K562 (cell line): ENCODE data around the gene FAM24A. TPM values are rescaled to one million over a fixed set of nuclear protein-coding genes. Genes with fewer than 3 reads are reported as not detected.
A peak's percentile ranks its signal among the peaks of the same experiment; 100 is the strongest.

Experiments used
- ATAC-seq: fragments of 200-7000 bp; cut with Tn5 transposase; 3 replicates; pipeline ENCODE4 v1.9.1; 2020; ENCODE audit warnings: moderate library complexity
- BruUV-seq: library from RNA; stranded (reverse); fragments of 400-500 nt; replicated peaks from 2 replicates; lab custom pipeline; 2021; lab: Mats Ljungman, UMichigan
- CTCF ChIA-PET: fragments of 300-600 bp; formaldehyde crosslinking; extraction: SDS; loops from one replicate; lab custom pipeline; 2021; ENCODE audit warnings: low intra/inter-chr PET ratio; lab: Yijun Ruan, JAX
- POLR2A ChIA-PET: fragments of 300-600, 350-650 bp; sonication (Branson Sonifier 250); formaldehyde crosslinking; extraction: SDS; loops from one replicate; lab custom pipeline; 2021; ENCODE audit warnings: antibody characterized with exemption, inconsistent platforms; lab: Yijun Ruan, JAX
- DNase-seq, 4 experiments: peaks; one replicate each; pipeline versions ENCODE4 v3.0.0 to v3.0.0-alpha.2; 2011 to 2018; ENCODE audit warnings: low spot score in 3 of 4, mixed read lengths in 3 of 4; ENCODE audit errors: extremely low read depth in 1 of 4
- FAIRE-seq: peaks from 2 replicates; lab custom pipeline; 2011; peaks lifted over from hg19 to GRCh38; lab: Jason Lieb, UNC
- H2AFZ ChIP-seq: 2 replicates; pipeline ENCODE4 v1.6.0; 2011; ENCODE audit warnings: low read depth, low read length, control low read depth, inconsistent platforms
- H3K27ac ChIP-seq: fragments of 200-600 bp; 3 replicates; pipeline ENCODE4 v1.8.0; 2011; ENCODE audit warnings: low read depth, mild to moderate bottlenecking, control low read depth, inconsistent platforms, low read length, moderate library complexity, mixed read lengths; ENCODE audit errors: extremely low read depth
- H3K27me3 ChIP-seq, 2 experiments: fragments of 300-600 bp in 1 of 2; 2 replicates in 1 of 2; 3 replicates in 1 of 2; pipeline versions ENCODE4 v1.6.0 to v1.8.0; 2011; ENCODE audit warnings: inconsistent platforms in 2 of 2, low read length in 2 of 2, mild to moderate bottlenecking in 1 of 2, mixed read lengths in 1 of 2, moderate library complexity in 1 of 2; ENCODE audit not compliant: control insufficient read depth in 2 of 2, insufficient read depth in 2 of 2
- H3K36me3 ChIP-seq: fragments of 300-600 bp; 3 replicates; pipeline ENCODE4 v1.8.0; 2011; ENCODE audit warnings: mild to moderate bottlenecking, low read length, inconsistent platforms; ENCODE audit not compliant: control insufficient read depth, insufficient read depth
- H3K4me1 ChIP-seq, 2 experiments: fragments of 200-600 bp in 1 of 2; replicated peaks in 1 of 2; 2 replicates in 1 of 2; 3 replicates in 1 of 2; pipeline versions ENCODE4 v1.5.1 to v1.8.0; 2011; ENCODE audit warnings: inconsistent platforms in 2 of 2, low read length in 2 of 2, mild to moderate bottlenecking in 1 of 2, mixed read lengths in 1 of 2, moderate library complexity in 1 of 2; ENCODE audit not compliant: control insufficient read depth in 2 of 2, insufficient read depth in 2 of 2
- H3K4me2 ChIP-seq: 2 replicates; pipeline ENCODE4 v1.6.1; 2011; ENCODE audit warnings: low read length, control low read depth, inconsistent platforms, mixed read lengths; ENCODE audit not compliant: insufficient read depth
- H3K4me3 ChIP-seq: fragments of 200-600 bp; sonication (generic), shearing (Covaris generic); 2 replicates; pipeline ENCODE4 v1.5.1; 2016; ENCODE audit warnings: control low read depth, inconsistent platforms
- H3K79me2 ChIP-seq: fragments of 200-600 bp; 3 replicates; pipeline ENCODE4 v1.8.0; 2011; ENCODE audit warnings: low read length, inconsistent platforms; ENCODE audit not compliant: control insufficient read depth, insufficient read depth
- H3K9ac ChIP-seq, 2 experiments: 2 replicates each; pipeline versions ENCODE4 v1.6.0 to v1.6.1; 2011; ENCODE audit warnings: low read depth in 2 of 2, low read length in 2 of 2, control low read depth in 1 of 2, inconsistent platforms in 1 of 2, mild to moderate bottlenecking in 1 of 2, mixed read lengths in 1 of 2; ENCODE audit not compliant: insufficient read depth in 1 of 2
- H3K9me1 ChIP-seq: one replicate; pipeline ENCODE4 v1.6.0; 2011; ENCODE audit warnings: inconsistent platforms, mild to moderate bottlenecking, low read length, moderate library complexity; ENCODE audit not compliant: control insufficient read depth, insufficient read depth
- H3K9me3 ChIP-seq: replicated peaks from 2 replicates; pipeline ENCODE4 v1.5.1; 2011; ENCODE audit warnings: low read depth, low read length, inconsistent platforms; ENCODE audit not compliant: control insufficient read depth, insufficient read depth
- H4K20me1 ChIP-seq: replicated peaks from 2 replicates; pipeline ENCODE4 v1.6.1; 2011; ENCODE audit warnings: low read length, inconsistent platforms, mixed read lengths; ENCODE audit not compliant: control insufficient read depth, insufficient read depth
- CBFA2T2 ChIP-seq: fragments of 450-650 bp; conservative IDR thresholded peaks from 2 replicates; pipeline ENCODE4 v1.6.1; 2017; ENCODE audit warnings: mild to moderate bottlenecking
- CCNT2 ChIP-seq: IDR thresholded peaks from 2 replicates; pipeline ENCODE4 v1.6.1; 2011; ENCODE audit warnings: borderline replicate concordance, low read depth, mild to moderate bottlenecking, moderate library complexity, mixed read lengths, low read length; ENCODE audit not compliant: insufficient read length; ENCODE audit errors: extremely low read depth
- CEBPG ChIP-seq, 3 experiments: fragments of 200-800 bp in 1 of 3; sonication (Bioruptor generic) in 1 of 3; sonication (generic) in 1 of 3; formaldehyde crosslinking in 1 of 3; IDR thresholded peaks in 2 of 3; conservative IDR thresholded peaks in 1 of 3; 2 replicates each; pipeline versions ENCODE4 v1.6.1 to v1.8.0; 2016 to 2022; ENCODE audit warnings: missing compliant biosample characterization in 2 of 3, missing genetic modification characterization in 2 of 3, mild to moderate bottlenecking in 1 of 3, missing genetic modification reagents in 1 of 3
- EGR1 ChIP-seq: fragments of 450-650 bp; conservative IDR thresholded peaks from 2 replicates; pipeline ENCODE4 v1.6.1; 2017; ENCODE audit warnings: mild to moderate bottlenecking
- FOXA1 ChIP-seq: fragments of 450-650 bp; IDR thresholded peaks from 2 replicates; pipeline ENCODE4 v1.6.1; 2016; ENCODE audit warnings: mild to moderate bottlenecking, borderline replicate concordance
- HMGN3 ChIP-seq: IDR thresholded peaks from 2 replicates; pipeline ENCODE4 v1.6.1; 2011; ENCODE audit warnings: borderline replicate concordance, low read depth, mild to moderate bottlenecking, mixed read lengths, low read length; ENCODE audit not compliant: insufficient read length; ENCODE audit errors: extremely low read depth
- HOXB6 ChIP-seq: fragments of 250-450 bp; sonication (Bioruptor Pico); IDR thresholded peaks from 2 replicates; pipeline ENCODE4 v1.5.1; 2022; ENCODE audit warnings: mild to moderate bottlenecking, borderline replicate concordance
- MTA3 ChIP-seq: fragments of 450-650 bp; formaldehyde crosslinking; IDR thresholded peaks from 2 replicates; pipeline ENCODE4 v1.6.1; 2017; ENCODE audit warnings: mild to moderate bottlenecking, borderline replicate concordance
- NBN ChIP-seq: fragments of 450-650 bp; IDR thresholded peaks from 2 replicates; pipeline ENCODE4 v1.6.1; 2016; ENCODE audit warnings: low read depth, mild to moderate bottlenecking
- NFE2L1 ChIP-seq: fragments of 450-650 bp; IDR thresholded peaks from 2 replicates; pipeline ENCODE4 v1.6.1; 2016; ENCODE audit warnings: missing genetic modification characterization, low read depth, mild to moderate bottlenecking, missing compliant biosample characterization, moderate library complexity, borderline replicate concordance
- NRF1 ChIP-seq, 2 experiments: fragments of 450-650 bp; IDR thresholded peaks in 1 of 2; conservative IDR thresholded peaks in 1 of 2; 2 replicates each; pipeline ENCODE4 v1.6.1; 2014; ENCODE audit warnings: mild to moderate bottlenecking in 2 of 2
- RFX7 ChIP-seq: fragments of 250-450 bp; sonication (Bioruptor Pico); IDR thresholded peaks from 2 replicates; pipeline ENCODE4 v1.5.1; 2021; ENCODE audit warnings: mild to moderate bottlenecking
- SRSF9 ChIP-seq: fragments of 200-400 bp; formaldehyde crosslinking; IDR thresholded peaks from 2 replicates; pipeline ENCODE4 v1.6.1; 2017; ENCODE audit warnings: low read depth, low read length, borderline replicate concordance
- TBL1XR1 ChIP-seq, 2 experiments: IDR thresholded peaks; 2 replicates each; pipeline ENCODE4 v1.6.1; 2012; ENCODE audit warnings: improper control_type of control experiment in 2 of 2, low read length in 2 of 2, mild to moderate bottlenecking in 1 of 2
- ZNF644 ChIP-seq: fragments of 200-800 bp; sonication (Bioruptor generic); IDR thresholded peaks from 2 replicates; pipeline ENCODE4 v1.6.1; 2016; ENCODE audit warnings: low read depth, missing genetic modification characterization, missing compliant biosample characterization
- ZNF77 ChIP-seq: fragments of 250-450 bp; sonication (Bioruptor Pico); IDR thresholded peaks from 2 replicates; pipeline ENCODE4 v1.5.0; 2020
- WGBS: fragments of 100-300 bp; shearing (Covaris generic); methylation state at CpG from one replicate; pipeline ENCODE4 v1.1.6; 2016; ENCODE audit warnings: low coverage, mixed read lengths; ENCODE audit not compliant: insufficient coverage; ENCODE audit errors: missing lambda C conversion rate; 5-methylcytosine and 5-hydroxymethylcytosine counted together
- in situ Hi-C: fragments of 300-500 bp; cut with MboI; formaldehyde crosslinking; loops from 4 replicates; pipeline ENCODE4 v1.15.0; 2018; ENCODE audit warnings: inconsistent platforms, mixed read lengths
- intact Hi-C: fragments of 100-400 bp; cut with micrococcal nuclease; formaldehyde crosslinking; loops from 2 replicates; pipeline ENCODE4 v1.14.2; 2022
- polyA plus RNA-seq, 8 experiments: library from polyadenylated mRNA; depleted of rRNA in 4 of 8; stranded (reverse) in 5 of 8; unstranded in 3 of 8; fragments of >200 nt; fragmentation: Nextera tagmentation in 2 of 8; fragmentation: Illumina TruSeq in 1 of 8; extraction: Ambion mirVana in 2 of 8; extraction: Trizol in 1 of 8; gene quantifications; 2 replicates each; pipeline versions ENCODE4 v1.2.1 to v1.2.3, GENCODE V29; 2011 to 2014; ENCODE audit warnings: inconsistent platforms in 1 of 8, missing spikeins in 1 of 8
- total RNA-seq, 7 experiments: library from RNA; depleted of rRNA in 6 of 7; stranded (reverse); fragments of >200 nt in 6 of 7; fragmentation: Illumina TruSeq in 2 of 7; extraction: Trizol in 2 of 7; gene quantifications; 2 replicates each; pipeline versions ENCODE4 v1.2.1 to v1.2.3, GENCODE V29; 2011 to 2021; ENCODE audit warnings: low replicate concordance in 1 of 7

FAM24A gene
- total and polyA plus RNA-seq, 9 of the 15 experiments (the other 6 are each of a cell fraction or from before 2014, with no cell fraction given): not detected

GRCh38 chr10:122957474-122957873 lies 47.1 kb downstream of the FAM24A start:
- intact Hi-C loops (no loop called here), in situ Hi-C loops (no loop called here)
- Histone ChIP-seq H3K27me3 (no peaks in the 10 kb centered on the region), H3K27ac (no peak overlapping the region), H3K4me3 (no peak overlapping the region), H3K9me1 (no peaks in the 10 kb centered on the region), H3K4me1 (peaks cover 4 to 11% of the 10 kb centered on the region in 2 experiments; a peak in 3 of 5 replicates), H2AFZ (no peak overlapping the region), H3K4me2 (no peak overlapping the region), H3K79me2 (peaks cover 37% of the 10 kb centered on the region), H4K20me1 (no peaks in the 10 kb centered on the region), H3K9ac (no peak overlapping the region), H3K36me3 (no peaks in the 10 kb centered on the region), H3K9me3 (no peaks in the 10 kb centered on the region; the same call in 1 of the 2 replicates)
- FAIRE-seq (no peak), DNase-seq (no peak), ATAC-seq (no peak)
- ChIA-PET CTCF (no interaction called here), POLR2A (no interaction called here)
- TF ChIP-seq CEBPG (CRISPR knock-in tag; IDR thresholded peaks at IDR 0.05) (no peak), CEBPG (tag; conservative IDR thresholded peaks at IDR 0.05 in 1 of 2, IDR thresholded peaks at IDR 0.05 in 1 of 2) (0 out of 4 replicates have a peak, but pooled peaks of 1 of the 2 experiments have one; percentile 28), CCNT2 (no peak)
- BruUV-seq: no TSS peak
- 68% methylated on average over 5 of the region's 5 CpGs for WGBS

- FAIRE-seq: no peak
- H2AFZ ChIP-seq: no peak overlapping the region
- ChIA-PET POLR2A (interaction anchor here (0.9 kb wide), 1 partner anchor 11 kb away, joined by 3 read pairs; no protein-coding TSS in a partner anchor), CTCF (no interaction called here)
- H3K36me3 ChIP-seq: peaks cover 6% of the 10 kb centered on the region; the same call in 2 of the 3 replicates
- in situ Hi-C loops (no loop called here), intact Hi-C loops (no loop called here)
- H3K9me3 ChIP-seq: no peaks in the 10 kb centered on the region; the same call in none of the 2 replicates
- H3K4me3 ChIP-seq: no peak overlapping the region
- no peak for ATAC-seq
- H3K27me3 ChIP-seq: no peaks in the 10 kb centered on the region
- no TSS peak for BruUV-seq
- no peak overlapping the region for H3K27ac ChIP-seq
- H3K79me2 ChIP-seq: no peaks in the 10 kb centered on the region
- H3K4me2 ChIP-seq: no peak overlapping the region
- no peaks in the 10 kb centered on the region for H3K4me1 ChIP-seq
- no peaks in the 10 kb centered on the region for H3K9me1 ChIP-seq
- WGBS: 54% methylated on average over 3 of the region's 3 CpGs
- no peak overlapping the region for H3K9ac ChIP-seq
- no peaks in the 10 kb centered on the region for H4K20me1 ChIP-seq
- no peak for DNase-seq
- TF ChIP-seq MTA3: no peak
- no peak for TF ChIP-seq HOXB6 (CRISPR knock-in tag)
- no peak for TF ChIP-seq TBL1XR1 (IDR thresholded peaks at IDR 0.05; ENCODE audit: low read length in 2 of 2)
- TF ChIP-seq RFX7: no peak
- TF ChIP-seq NFE2L1 (tag): no peak
- no peak for TF ChIP-seq NRF1 (conservative IDR thresholded peaks at IDR 0.05 in 1 of 2, IDR thresholded peaks at IDR 0.05 in 1 of 2)
- TF ChIP-seq SRSF9: no peak
- no peak for TF ChIP-seq HMGN3
- TF ChIP-seq ZNF644 (tag): no peak
- no peak for TF ChIP-seq NBN
- TF ChIP-seq EGR1: no peak
- no peak for TF ChIP-seq FOXA1
- no peak for TF ChIP-seq ZNF77
- no peak for TF ChIP-seq CBFA2T2
Observed at GRCh38 chr10:122962405-122962804, 52.0 kb downstream of the FAM24A start.
